Natural killer cell (primary cell): ENCODE data around the gene KLHL8. TPM values are rescaled to one million over a fixed set of nuclear protein-coding genes. Genes with fewer than 3 reads are reported as not detected.

Source experiments
- ATAC-seq, 3 donors: fragments of 150-1000 bp in 2 of 3; fragments of 200-7000 bp in 1 of 3; cut with Tn5 transposase; 1 replicate in 1 of 3; 2 replicates in 2 of 3; pipeline ENCODE4 v1.10.0; 2021; ENCODE audit warnings: mild to moderate bottlenecking in 2 of 3, moderate library complexity in 2 of 3
- DNase-seq, 2 donors: peaks; one replicate each; pipeline versions ENCODE4 v3.0.0 to v3.0.0-alpha.2; 2013 to 2021; ENCODE audit warnings: mixed read lengths in 1 of 2
- H3K27ac ChIP-seq: one replicate; pipeline ENCODE4 v1.5.1; 2013; ENCODE audit warnings: mild to moderate bottlenecking, low read length
- H3K27me3 ChIP-seq: one replicate; pipeline ENCODE4 v1.6.1; 2013; ENCODE audit warnings: low read length; ENCODE audit not compliant: control insufficient read depth, insufficient read depth
- H3K36me3 ChIP-seq: one replicate; pipeline ENCODE4 v1.6.1; 2013; ENCODE audit warnings: low read length; ENCODE audit not compliant: control insufficient read depth, insufficient read depth
- H3K4me1 ChIP-seq: one replicate; pipeline ENCODE4 v1.6.1; 2013; ENCODE audit warnings: low read length; ENCODE audit not compliant: control insufficient read depth, insufficient read depth
- H3K4me3 ChIP-seq: one replicate; pipeline ENCODE4 v1.5.1; 2013; ENCODE audit warnings: low read length
- H3K9me3 ChIP-seq: one replicate; pipeline ENCODE4 v1.6.1; 2013; ENCODE audit warnings: low read length; ENCODE audit not compliant: control insufficient read depth, insufficient read depth
- H3K27ac Mint-ChIP-seq, 2 donors: one replicate each; pipeline ENCODE4 v1.8.0; 2022; ENCODE audit warnings: mild to moderate bottlenecking in 2 of 2, mixed read lengths in 2 of 2, moderate library complexity in 1 of 2
- H3K27me3 Mint-ChIP-seq, 2 donors: one replicate each; pipeline ENCODE4 v1.8.0; 2022; ENCODE audit warnings: low read depth in 2 of 2, mixed read lengths in 2 of 2
- H3K36me3 Mint-ChIP-seq: one replicate; pipeline ENCODE4 v1.8.0; 2022; ENCODE audit warnings: mixed read lengths
- H3K4me1 Mint-ChIP-seq, 2 donors: one replicate each; pipeline ENCODE4 v1.8.0; 2022; ENCODE audit warnings: mixed read lengths in 2 of 2
- H3K4me3 Mint-ChIP-seq: one replicate; pipeline ENCODE4 v1.8.0; 2022; ENCODE audit warnings: mild to moderate bottlenecking, moderate library complexity, mixed read lengths
- H3K9me3 Mint-ChIP-seq, 2 donors: one replicate each; pipeline ENCODE4 v1.8.0; 2022; ENCODE audit warnings: mixed read lengths in 2 of 2
- WGBS: methylation state at CpG from one replicate; pipeline ENCODE4 v1.1.7; 2013; ENCODE audit warnings: missing lambda C conversion rate; ENCODE audit not compliant: insufficient coverage; 5-methylcytosine and 5-hydroxymethylcytosine counted together
- intact Hi-C: fragments of 100-400 bp; cut with micrococcal nuclease; formaldehyde crosslinking; loops from one replicate; pipeline ENCODE4 v1.14.2; 2022
- total RNA-seq, 4 donors: library from RNA; stranded (reverse); fragments of 120-200 nt in 1 of 4; gene quantifications; one replicate each; pipeline versions ENCODE4 v1.2.3 to v1.2.4, GENCODE V29; 2013 to 2022
- TF ChIP-seq, protein P1 (sequence below): fragments of 200-600 bp; IDR thresholded peaks from one replicate; pipeline ENCODE4 v1.8.0; 2022; ENCODE audit warnings: antibody characterized with exemption

KLHL8 gene
- total RNA-seq, 3 donors from 2014 or later (not counting 1 experiment from before 2014, with no cell fraction given), result 8.3 to 11.2 (median 9.1) TPM

GRCh38 chr4:87130985-87131703 is 89.3 kb downstream of the KLHL8 start:
- Mint-ChIP-seq H3K27me3 (no peaks in the 10 kb centered on the region), H3K4me3 (no peak overlapping the region), H3K36me3 (peaks cover 27% of the 10 kb centered on the region), H3K4me1 (peaks cover 20 to 26% of the 10 kb centered on the region in 2 donors), H3K9me3 (no peaks in the 10 kb centered on the region), H3K27ac (no peak overlapping the region)
- DNase-seq (no peak), ATAC-seq (no peak)
- no peak overlapping the region for H3K27ac ChIP-seq
- TF ChIP-seq, protein P1, sequence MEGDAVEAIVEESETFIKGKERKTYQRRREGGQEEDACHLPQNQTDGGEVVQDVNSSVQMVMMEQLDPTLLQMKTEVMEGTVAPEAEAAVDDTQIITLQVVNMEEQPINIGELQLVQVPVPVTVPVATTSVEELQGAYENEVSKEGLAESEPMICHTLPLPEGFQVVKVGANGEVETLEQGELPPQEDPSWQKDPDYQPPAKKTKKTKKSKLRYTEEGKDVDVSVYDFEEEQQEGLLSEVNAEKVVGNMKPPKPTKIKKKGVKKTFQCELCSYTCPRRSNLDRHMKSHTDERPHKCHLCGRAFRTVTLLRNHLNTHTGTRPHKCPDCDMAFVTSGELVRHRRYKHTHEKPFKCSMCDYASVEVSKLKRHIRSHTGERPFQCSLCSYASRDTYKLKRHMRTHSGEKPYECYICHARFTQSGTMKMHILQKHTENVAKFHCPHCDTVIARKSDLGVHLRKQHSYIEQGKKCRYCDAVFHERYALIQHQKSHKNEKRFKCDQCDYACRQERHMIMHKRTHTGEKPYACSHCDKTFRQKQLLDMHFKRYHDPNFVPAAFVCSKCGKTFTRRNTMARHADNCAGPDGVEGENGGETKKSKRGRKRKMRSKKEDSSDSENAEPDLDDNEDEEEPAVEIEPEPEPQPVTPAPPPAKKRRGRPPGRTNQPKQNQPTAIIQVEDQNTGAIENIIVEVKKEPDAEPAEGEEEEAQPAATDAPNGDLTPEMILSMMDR, result no peak
- no peaks in the 10 kb centered on the region for H3K27me3 ChIP-seq
- intact Hi-C loops, result no loop called here
- H3K9me3 ChIP-seq, result no peaks in the 10 kb centered on the region
- WGBS, result 98% methylated on average over 7 of the region's 7 CpGs
- no peaks in the 10 kb centered on the region for H3K4me1 ChIP-seq
- H3K4me3 ChIP-seq, result no peak overlapping the region
- peaks cover 78% of the 10 kb centered on the region for H3K36me3 ChIP-seq

- H3K36me3 ChIP-seq, result peaks cover 81% of the 10 kb centered on the region
- no peak overlapping the region for H3K4me3 ChIP-seq
- over 99% methylated on average over 6 of the region's 6 CpGs for WGBS
- Mint-ChIP-seq H3K27ac (no peak overlapping the region), H3K9me3 (no peaks in the 10 kb centered on the region), H3K27me3 (no peaks in the 10 kb centered on the region), H3K4me1 (peaks cover 16 to 21% of the 10 kb centered on the region in 2 donors), H3K36me3 (peaks cover 38% of the 10 kb centered on the region), H3K4me3 (no peak overlapping the region)
- ATAC-seq (no peak), DNase-seq (no peak)
- H3K27ac ChIP-seq, result no peak overlapping the region
- H3K9me3 ChIP-seq, result no peaks in the 10 kb centered on the region
- TF ChIP-seq, protein P1, result no peak
- intact Hi-C loops, result no loop called here
- no peaks in the 10 kb centered on the region for H3K27me3 ChIP-seq
- no peaks in the 10 kb centered on the region for H3K4me1 ChIP-seq
These were observed 90.7 kb downstream of the KLHL8 start for GRCh38 chr4:87129681-87130080.

DNA sequence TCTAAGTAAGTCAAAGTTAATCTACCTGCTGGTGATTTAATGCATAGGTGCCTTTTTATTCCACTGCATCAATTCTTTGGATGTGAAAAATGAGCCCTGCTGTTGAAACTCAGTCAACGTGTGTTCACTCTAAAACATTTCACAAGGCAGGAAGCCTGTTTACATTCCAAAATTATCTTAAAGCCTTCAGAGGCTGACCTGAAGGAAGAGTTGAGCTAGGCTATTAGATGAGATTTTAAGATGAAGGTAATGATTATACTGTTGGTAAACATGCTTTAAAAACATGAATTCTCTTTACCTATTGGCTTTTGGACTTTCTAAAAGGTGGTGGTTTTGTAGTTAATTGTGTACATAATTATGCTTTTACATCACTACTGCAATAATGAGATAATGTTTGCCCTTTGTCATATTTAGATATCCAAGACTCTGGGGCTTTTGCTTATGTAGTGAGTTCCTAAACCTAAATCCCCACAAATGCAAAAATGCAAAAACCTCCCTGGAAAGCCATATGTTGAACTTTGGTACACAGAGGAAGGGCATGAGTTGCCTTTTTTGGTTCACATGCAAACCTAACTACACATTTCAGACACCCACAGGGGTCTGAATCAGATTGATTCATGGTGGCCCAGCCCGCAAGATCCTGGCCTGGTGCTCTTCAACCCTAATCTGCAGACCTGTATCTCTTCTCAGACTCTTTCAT is 92.3 kb downstream of the KLHL8 start:
- Mint-ChIP-seq H3K4me1 (peaks cover 5 to 13% of the 10 kb centered on the region in 2 donors), H3K9me3 (no peaks in the 10 kb centered on the region), H3K27me3 (no peaks in the 10 kb centered on the region), H3K4me3 (no peak overlapping the region), H3K36me3 (peaks cover 33% of the 10 kb centered on the region), H3K27ac (no peak overlapping the region)
- H3K27ac ChIP-seq, result no peak overlapping the region
- H3K4me3 ChIP-seq, result no peak overlapping the region
- ATAC-seq (no peak), DNase-seq (no peak)
- no peaks in the 10 kb centered on the region for H3K9me3 ChIP-seq
- WGBS, result 93% methylated on average over 2 of the region's 2 CpGs
- H3K27me3 ChIP-seq, result no peaks in the 10 kb centered on the region
- TF ChIP-seq, protein P1, result no peak
- intact Hi-C loops, result no loop called here
- H3K36me3 ChIP-seq, result peaks cover 74% of the 10 kb centered on the region
- H3K4me1 ChIP-seq, result no peaks in the 10 kb centered on the region
